ENCODE data around the gene HOXB7. TPM values are rescaled to one million over a fixed set of nuclear protein-coding genes. Genes with fewer than 3 reads are reported as not detected.

HOXB7 gene
- polyA plus RNA-seq, 3 donors = 48.5 to 52.0 (median 48.5) TPM

DNA sequence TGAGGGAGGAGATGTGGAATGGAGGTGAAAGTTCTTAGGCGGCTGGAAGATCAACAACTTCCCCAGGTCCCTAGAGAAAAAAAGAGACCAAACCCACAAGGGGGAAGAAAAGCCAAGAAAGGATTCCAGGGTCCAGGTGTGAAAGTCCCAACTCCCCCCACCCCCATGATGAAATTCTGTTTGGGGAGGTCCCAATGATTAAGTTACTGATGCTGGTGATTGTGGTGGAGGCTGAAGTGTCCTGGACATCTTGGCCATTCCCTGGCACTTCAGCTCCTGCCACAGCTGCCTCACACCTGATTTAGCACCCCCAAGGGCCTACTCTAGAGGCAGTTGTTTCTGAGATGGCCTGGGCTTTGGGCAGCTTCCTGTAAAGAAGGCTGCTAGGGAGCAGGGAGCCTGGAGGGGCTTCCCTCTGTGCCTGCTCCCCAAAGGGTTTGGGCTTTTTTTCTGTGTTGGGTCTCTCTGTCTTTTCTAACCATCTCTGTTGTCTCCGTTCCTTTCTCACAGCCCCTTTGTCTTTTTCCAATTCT lies 45.7 kb downstream of the HOXB7 start:
- no peak for DNase-seq (ENCODE audit: extremely low read depth in 1 of 11, low read depth in 9 of 11, low spot score in 4 of 11)

GRCh38 chr17:48564188-48565021 lies 46.4 kb downstream of the HOXB7 start:
- DNase-seq (ENCODE audit: extremely low read depth in 1 of 11, low read depth in 9 of 11, low spot score in 4 of 11) = no peak

DNA sequence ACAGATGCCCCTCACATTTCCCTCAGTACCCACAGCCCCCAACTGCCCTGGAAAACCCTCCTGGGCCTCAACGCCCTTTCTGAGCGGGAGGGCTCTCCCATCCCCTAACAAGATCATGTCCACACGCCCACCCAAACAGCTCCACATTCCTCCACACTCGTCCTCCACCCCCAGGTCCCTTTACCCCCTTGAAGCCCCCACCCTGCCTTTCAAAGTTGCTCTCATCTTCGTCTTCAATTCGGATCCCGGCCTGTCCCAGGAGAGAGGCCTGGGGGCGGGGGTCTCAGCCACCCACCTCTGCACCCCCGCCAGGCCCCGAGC lies 47.0 kb downstream of the HOXB7 start:
- DNase-seq (ENCODE audit: extremely low read depth in 1 of 11, low read depth in 9 of 11, low spot score in 4 of 11) = no peak

DNA sequence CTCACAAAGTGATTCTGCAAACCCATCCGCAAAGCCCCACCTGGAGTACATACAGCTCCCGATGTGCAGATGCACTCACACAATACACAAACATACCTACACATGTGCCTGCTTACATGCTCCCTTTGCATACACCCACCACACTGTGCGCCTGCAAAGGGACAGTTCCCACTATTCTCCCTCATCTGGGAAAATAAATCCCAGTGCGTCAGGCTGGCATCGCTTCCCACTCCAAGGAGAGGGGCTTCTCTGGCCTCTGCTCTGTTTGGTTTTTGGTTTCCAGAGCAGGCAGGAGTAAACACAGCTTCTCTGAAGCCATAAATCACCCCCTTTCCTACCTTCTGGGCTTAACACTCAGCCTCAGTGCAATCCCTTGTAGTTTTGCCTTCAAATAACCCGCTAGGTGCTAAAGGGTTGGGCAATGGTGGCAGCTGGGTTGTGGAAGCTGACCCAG lies 47.4 kb downstream of the HOXB7 start:
- DNase-seq (ENCODE audit: extremely low read depth in 1 of 11, low read depth in 9 of 11, low spot score in 4 of 11) = no peak

- DNase-seq (ENCODE audit: extremely low read depth in 1 of 11, low read depth in 9 of 11, low spot score in 4 of 11) = no peak
These were observed 47.9 kb downstream of the HOXB7 start for GRCh38 chr17:48562934-48563333.

DNA sequence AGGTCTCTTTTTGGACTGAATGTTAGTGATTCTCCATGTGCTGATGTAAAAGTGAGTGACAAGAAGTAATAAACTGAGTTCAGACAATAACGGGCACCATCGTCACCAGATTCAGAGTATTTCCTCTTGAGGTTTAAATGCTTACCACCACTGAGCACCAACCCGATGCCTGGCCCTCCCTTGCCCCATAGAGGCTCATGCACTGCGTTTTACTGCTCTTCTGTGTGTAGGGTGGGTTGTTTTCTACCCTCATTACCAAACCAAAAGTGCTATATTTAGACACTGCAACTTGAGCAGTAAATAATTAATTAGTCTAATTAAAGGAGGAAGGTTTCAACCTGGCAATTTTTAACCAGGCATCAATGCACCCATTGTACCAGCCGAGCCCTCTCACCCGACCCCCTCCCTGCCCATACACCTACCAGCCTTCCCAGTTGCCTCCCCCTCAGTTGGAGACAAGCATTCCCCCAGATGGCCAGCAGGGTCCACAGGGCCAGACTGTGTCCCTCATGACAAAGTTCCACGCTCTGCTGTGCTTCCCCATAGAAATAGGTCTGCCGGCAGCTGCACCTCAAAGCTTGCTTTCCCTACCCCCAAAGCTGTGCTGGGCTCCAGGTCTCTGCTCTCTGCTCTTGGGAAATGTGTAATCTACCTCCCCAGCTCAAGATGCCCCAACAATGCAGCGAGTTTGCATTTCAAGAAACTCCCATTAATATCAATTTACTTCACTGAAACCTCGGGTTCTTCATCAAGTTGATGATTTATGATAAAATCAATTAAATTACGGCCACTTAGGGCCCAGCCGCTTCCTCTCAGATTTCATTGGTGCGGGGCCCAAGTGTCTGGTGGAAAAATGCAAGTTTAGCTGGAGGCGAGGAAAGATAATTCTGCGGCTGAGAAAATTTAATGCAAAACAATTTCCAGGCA lies 48.7 kb downstream of the HOXB7 start:
- peak in 1 of 11 donors; percentile 76 for DNase-seq (ENCODE audit: extremely low read depth in 1 of 11, low read depth in 9 of 11, low spot score in 4 of 11)

GRCh38 chr17:48559840-48560817 lies 50.7 kb downstream of the HOXB7 start:
- no peak for DNase-seq (ENCODE audit: extremely low read depth in 1 of 11, low read depth in 9 of 11, low spot score in 4 of 11)

DNA sequence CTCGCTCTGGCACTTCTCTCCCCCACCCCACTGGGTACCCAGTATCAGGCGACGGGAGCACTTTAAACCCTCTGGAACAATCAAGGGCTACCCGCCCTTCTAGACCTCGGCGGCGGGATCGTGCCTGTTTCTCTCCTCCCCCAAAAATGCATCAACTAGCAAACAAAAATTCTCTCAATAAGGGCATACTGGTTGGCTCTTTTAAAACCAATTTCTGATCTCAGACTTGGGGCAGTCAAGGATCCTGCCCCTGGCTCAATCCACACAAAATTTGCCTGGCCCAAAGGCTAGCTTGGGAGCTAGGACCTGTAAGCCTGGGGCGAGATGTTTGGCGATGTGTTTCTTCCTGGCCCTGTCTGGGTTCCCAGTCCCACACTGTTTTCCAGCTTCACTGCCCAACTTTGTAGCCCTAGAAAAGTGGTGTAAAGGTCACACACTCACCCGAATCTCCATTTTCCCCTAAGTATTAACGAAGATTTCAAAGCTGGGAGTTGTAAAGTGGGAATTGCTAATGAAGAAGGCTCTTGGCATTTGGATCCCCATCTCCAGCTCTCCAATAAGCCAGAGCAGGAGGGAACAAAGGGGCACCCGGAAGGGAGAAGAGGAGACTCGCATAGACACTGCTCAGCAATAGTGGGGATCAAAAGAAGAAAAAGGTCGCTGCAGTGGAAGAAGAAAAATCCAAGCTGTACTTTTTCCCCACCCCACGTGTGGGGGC lies 51.5 kb downstream of the HOXB7 start:
- no peak for DNase-seq (ENCODE audit: extremely low read depth in 1 of 11, low read depth in 9 of 11, low spot score in 4 of 11)

- no peak for DNase-seq (ENCODE audit: extremely low read depth in 1 of 11, low read depth in 9 of 11, low spot score in 4 of 11)
These were observed 52.0 kb downstream of the HOXB7 start for GRCh38 chr17:48558831-48559121.

DNA sequence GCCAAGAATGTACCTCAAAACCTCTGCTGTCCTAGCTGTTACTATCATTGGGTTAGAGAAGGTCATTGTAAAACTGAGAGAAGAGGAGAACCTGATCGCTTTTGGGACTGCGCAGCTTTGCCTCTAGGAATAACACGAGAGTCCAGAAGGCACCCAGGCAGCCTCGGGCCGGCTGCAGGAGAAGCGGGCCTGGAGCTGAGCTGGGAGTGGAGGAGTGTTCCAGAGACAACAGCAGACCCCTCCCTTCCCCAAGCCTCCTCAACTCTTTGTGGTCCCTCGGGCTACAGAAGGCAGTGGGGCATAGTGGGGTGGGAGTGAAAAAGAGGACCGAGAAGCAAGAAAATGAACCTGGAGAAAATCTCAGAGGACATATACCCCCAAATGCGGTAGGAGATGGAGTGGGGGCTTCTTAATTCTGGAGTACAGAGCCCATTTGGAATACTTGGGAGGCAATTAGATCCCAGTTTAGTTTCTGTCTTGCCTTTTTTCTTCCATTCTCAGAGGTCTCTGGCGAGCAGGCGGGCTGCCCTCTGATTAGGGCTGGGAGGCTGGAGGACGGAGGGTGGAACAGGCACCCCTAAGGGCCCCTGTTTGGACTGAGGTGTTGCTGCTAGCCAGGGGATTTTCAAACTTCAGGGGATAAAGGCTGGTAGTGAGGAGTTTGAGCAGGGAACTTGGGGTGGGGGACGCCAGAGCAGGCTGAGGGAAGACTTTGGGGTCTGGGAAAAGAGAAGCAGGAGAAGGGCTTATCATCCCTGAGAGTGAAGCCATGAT lies 52.6 kb downstream of the HOXB7 start:
- no peak for DNase-seq (ENCODE audit: extremely low read depth in 1 of 11, low read depth in 9 of 11, low spot score in 4 of 11)

Other genes with a start within 250 kb of the HOXB7 start
- 10 to 100 TPM in 2 of 3 donors, 1 to 10 TPM in 1; 8.5 to 12.3 (median 10.6) TPM for gene SKAP1, start 180.8 kb downstream of the HOXB7 start, polyA plus RNA-seq (ENCODE audit: insufficient read length in 3 of 3)
- under 1 TPM; 0.19 to 0.91 (median 0.27) TPM for gene HOXB1, start 80.0 kb downstream of the HOXB7 start, polyA plus RNA-seq (ENCODE audit: insufficient read length in 3 of 3)
- 10 to 100 TPM; 42.7 to 52.5 (median 49.0) TPM for gene HOXB2, start 65.9 kb downstream of the HOXB7 start, polyA plus RNA-seq (ENCODE audit: insufficient read length in 3 of 3)
- 10 to 100 TPM; 12.3 to 26.4 (median 15.6) TPM for gene HOXB4, start 32.7 kb downstream of the HOXB7 start, polyA plus RNA-seq (ENCODE audit: insufficient read length in 3 of 3)
- gene HOXB3, start 20.8 kb downstream of the HOXB7 start, polyA plus RNA-seq (ENCODE audit: insufficient read length in 3 of 3) = 100 to 1,000 TPM; 153 to 258 (median 169) TPM
- 10 to 100 TPM; 30.0 to 58.2 (median 39.7) TPM for gene HOXB5, start 17.2 kb downstream of the HOXB7 start, polyA plus RNA-seq (ENCODE audit: insufficient read length in 3 of 3)
- 100 to 1,000 TPM in 2 of 3 donors, 10 to 100 TPM in 1; 78.6 to 173 (median 115) TPM for gene HOXB6, start 6.0 kb downstream of the HOXB7 start, polyA plus RNA-seq (ENCODE audit: insufficient read length in 3 of 3)
- gene HOXB8, start 4.3 kb upstream of the HOXB7 start, polyA plus RNA-seq (ENCODE audit: insufficient read length in 3 of 3) = 10 to 100 TPM; 46.1 to 68.4 (median 55.6) TPM
- 10 to 100 TPM; 68.7 to 88.7 (median 72.5) TPM for gene HOXB9, start 15.3 kb upstream of the HOXB7 start, polyA plus RNA-seq (ENCODE audit: insufficient read length in 3 of 3)
- not detected for gene PRAC1, start 111.5 kb upstream of the HOXB7 start, polyA plus RNA-seq (ENCODE audit: insufficient read length in 3 of 3)
- gene PRAC2, start 112.2 kb upstream of the HOXB7 start, polyA plus RNA-seq (ENCODE audit: insufficient read length in 3 of 3) = not detected
- not detected for gene HOXB13, start 117.7 kb upstream of the HOXB7 start, polyA plus RNA-seq (ENCODE audit: insufficient read length in 3 of 3)
- gene TTLL6, start 206.2 kb upstream of the HOXB7 start, polyA plus RNA-seq (ENCODE audit: insufficient read length in 3 of 3) = under 1 TPM; 0.44 to 0.54 (median 0.52) TPM
- 10 to 100 TPM; 71.9 to 83.7 (median 81.1) TPM for gene CALCOCO2, start 220.0 kb upstream of the HOXB7 start, polyA plus RNA-seq (ENCODE audit: insufficient read length in 3 of 3)